GM23248 (cell line): ENCODE data around the gene ZSWIM9. TPM values are rescaled to one million over a fixed set of nuclear protein-coding genes. Genes with fewer than 3 reads are reported as not detected.

Source experiments
- DNase-seq: peaks from one replicate; pipeline ENCODE4 v3.0.0-alpha.2; 2015
- H2AFZ ChIP-seq: fragments of 200-600 bp; sonication (generic); 2 replicates; pipeline ENCODE4 v1.6.1; 2016; ENCODE audit warnings: antibody characterized with exemption
- H3F3A ChIP-seq: fragments of 200-600 bp; sonication (generic); 2 replicates; pipeline ENCODE4 v1.6.1; 2016; ENCODE audit warnings: mild to moderate bottlenecking, antibody characterized with exemption, mixed run types; ENCODE audit not compliant: insufficient read depth
- H3K27ac ChIP-seq: fragments of 200-600 bp; sonication (generic); 2 replicates; pipeline ENCODE4 v1.5.1; 2016; ENCODE audit warnings: mild to moderate bottlenecking
- H3K27me3 ChIP-seq: fragments of 200-600 bp; sonication (generic); replicated peaks from 2 replicates; pipeline ENCODE4 v1.6.1; 2016; ENCODE audit warnings: mild to moderate bottlenecking; ENCODE audit not compliant: insufficient read depth
- H3K36me3 ChIP-seq: fragments of 200-600 bp; sonication (generic); 2 replicates; pipeline ENCODE4 v1.6.1; 2016; ENCODE audit warnings: low read depth, mild to moderate bottlenecking
- H3K4me1 ChIP-seq: fragments of 200-600 bp; sonication (generic); 2 replicates; pipeline ENCODE4 v1.6.1; 2016; ENCODE audit warnings: mild to moderate bottlenecking; ENCODE audit not compliant: insufficient read depth
- H3K4me2 ChIP-seq: fragments of 200-600 bp; sonication (generic); one replicate; pipeline ENCODE4 v1.6.1; 2016; ENCODE audit warnings: mild to moderate bottlenecking; ENCODE audit not compliant: unreplicated experiment
- H3K4me3 ChIP-seq: fragments of 200-600 bp; sonication (generic); 2 replicates; pipeline ENCODE4 v1.5.1; 2016; ENCODE audit warnings: mild to moderate bottlenecking
- H3K79me2 ChIP-seq: fragments of 200-600 bp; sonication (generic); 2 replicates; pipeline ENCODE4 v1.6.1; 2016; ENCODE audit warnings: mild to moderate bottlenecking; ENCODE audit not compliant: insufficient read depth
- H3K9ac ChIP-seq: fragments of 200-600 bp; sonication (generic); 2 replicates; pipeline ENCODE4 v1.6.1; 2016; ENCODE audit warnings: mild to moderate bottlenecking
- H3K9me2 ChIP-seq: fragments of 200-600 bp; sonication (generic); 2 replicates; pipeline ENCODE4 v1.6.1; 2016; ENCODE audit warnings: mixed run types, mild to moderate bottlenecking, moderate library complexity; ENCODE audit not compliant: insufficient read depth
- H3K9me3 ChIP-seq: fragments of 200-600 bp; sonication (generic); one replicate; pipeline ENCODE4 v1.6.1; 2017; ENCODE audit warnings: low read depth
- H4K20me1 ChIP-seq: fragments of 200-600 bp; sonication (generic); 2 replicates; pipeline ENCODE4 v1.6.0; 2016; ENCODE audit not compliant: insufficient read depth
- EZH2 ChIP-seq: fragments of 200-600 bp; sonication (generic); IDR thresholded peaks from 2 replicates; pipeline ENCODE4 v1.6.1; 2018; ENCODE audit warnings: antibody characterized with exemption, mild to moderate bottlenecking; ENCODE audit not compliant: insufficient read depth, poor library complexity, severe bottlenecking
- EZH2phosphoT487 ChIP-seq: fragments of 200-600 bp; sonication (generic); IDR thresholded peaks from 2 replicates; pipeline ENCODE4 v1.6.1; 2018; ENCODE audit warnings: antibody characterized with exemption, moderate library complexity, mild to moderate bottlenecking, low read depth; ENCODE audit not compliant: insufficient read depth
- WGBS, 2 experiments: methylation state at CpG; one replicate each; pipeline ENCODE4 v1.1.6; 2015 to 2017; ENCODE audit warnings: low lambda C conversion rate in 2 of 2, low coverage in 1 of 2; ENCODE audit errors: missing lambda C conversion rate in 2 of 2; 5-methylcytosine and 5-hydroxymethylcytosine counted together
- in situ Hi-C: fragments of 300-500 bp; cut with MboI; formaldehyde crosslinking; loops from 2 replicates; pipeline ENCODE4 v1.15.0; 2020
- polyA plus RNA-seq: library from polyadenylated mRNA; unstranded; fragments of >200 nt; fragmentation: Nextera tagmentation; extraction: Ambion mirVana; gene quantifications from 2 replicates; pipeline ENCODE4 v1.2.1, GENCODE V29; 2016
- total RNA-seq: library from RNA; depleted of rRNA; stranded (reverse); fragments of >200 nt; shearing (Covaris generic); gene quantifications from 2 replicates; pipeline ENCODE4 v1.2.3, GENCODE V29; 2014

ZSWIM9 gene
- total and polyA plus RNA-seq, 2 experiments from 2014 or later: 0.88 to 4.3 TPM

- Histone ChIP-seq H3K4me3 (no peak overlapping the region), H4K20me1 (no peaks in the 10 kb centered on the region), H2AFZ (no peak overlapping the region), H3F3A (no peaks in the 10 kb centered on the region), H3K9me2 (no peaks in the 10 kb centered on the region), H3K9ac (no peak overlapping the region), H3K36me3 (no peaks in the 10 kb centered on the region), H3K27ac (no peak overlapping the region), H3K27me3 (no peaks in the 10 kb centered on the region), H3K4me2 (no peak overlapping the region), H3K9me3 (no peaks in the 10 kb centered on the region), H3K4me1 (peaks cover 4% of the 10 kb centered on the region; the same call in 1 of the 2 replicates), H3K79me2 (peaks cover 9% of the 10 kb centered on the region)
- 86 to 88% methylated on average over 3 of the region's 3 CpGs for WGBS, 2 experiments
- in situ Hi-C loops: no loop called here
- DNase-seq: no peak
- no peak for TF ChIP-seq EZH2
- TF ChIP-seq EZH2phosphoT487: no peak
Observed at GRCh38 chr19:48176226-48176625, 5.7 kb downstream of the ZSWIM9 start.

- H3K4me2 ChIP-seq: no peak overlapping the region
- no peaks in the 10 kb centered on the region for H3K4me1 ChIP-seq
- no peaks in the 10 kb centered on the region for H3K9me2 ChIP-seq
- H3K27me3 ChIP-seq: no peaks in the 10 kb centered on the region
- H4K20me1 ChIP-seq: no peaks in the 10 kb centered on the region
- no peak overlapping the region for H3K27ac ChIP-seq
- H3F3A ChIP-seq: no peaks in the 10 kb centered on the region
- DNase-seq: no peak
- 97 to 99% methylated on average over 5 of the region's 5 CpGs for WGBS, 2 experiments
- TF ChIP-seq EZH2phosphoT487 (no peak), EZH2 (no peak)
- H3K79me2 ChIP-seq: no peaks in the 10 kb centered on the region
- no peak overlapping the region for H2AFZ ChIP-seq
- no peak overlapping the region for H3K4me3 ChIP-seq
- no peaks in the 10 kb centered on the region for H3K9me3 ChIP-seq
- H3K9ac ChIP-seq: no peak overlapping the region
- H3K36me3 ChIP-seq: peaks cover 4% of the 10 kb centered on the region; the same call in 1 of the 2 replicates
- in situ Hi-C loops: no loop called here
Observed at GRCh38 chr19:48181505-48181904, 11.0 kb downstream of the ZSWIM9 start.

- TF ChIP-seq EZH2: no peak
- TF ChIP-seq EZH2phosphoT487: no peak
- Histone ChIP-seq H3K9me3 (no peaks in the 10 kb centered on the region), H4K20me1 (no peaks in the 10 kb centered on the region), H3K27me3 (no peaks in the 10 kb centered on the region), H2AFZ (no peak overlapping the region), H3K9me2 (no peaks in the 10 kb centered on the region), H3K4me1 (no peaks in the 10 kb centered on the region), H3K9ac (no peak overlapping the region), H3K4me3 (no peak overlapping the region), H3K79me2 (no peaks in the 10 kb centered on the region), H3K36me3 (peaks cover 4% of the 10 kb centered on the region; the same call in 1 of the 2 replicates), H3K4me2 (no peak overlapping the region), H3K27ac (no peak overlapping the region), H3F3A (no peaks in the 10 kb centered on the region)
- 97 to 99% methylated on average over 28 to 38 of the region's 38 CpGs for WGBS, 2 experiments
- DNase-seq: no peak
- in situ Hi-C loops: no loop called here
Observed at GRCh38 chr19:48182434-48182833, 12.0 kb downstream of the ZSWIM9 start.

- no peak for TF ChIP-seq EZH2phosphoT487
- no peak for TF ChIP-seq EZH2
- in situ Hi-C loops: no loop called here
- H3K4me1 ChIP-seq: no peaks in the 10 kb centered on the region
- no peaks in the 10 kb centered on the region for H3F3A ChIP-seq
- DNase-seq: no peak
- H3K27ac ChIP-seq: no peak overlapping the region
- no peak overlapping the region for H3K4me3 ChIP-seq
- H3K9ac ChIP-seq: no peak overlapping the region
- WGBS, 2 experiments: 88 to 94% methylated on average over 9 of the region's 9 CpGs
- no peaks in the 10 kb centered on the region for H3K27me3 ChIP-seq
- H3K9me3 ChIP-seq: no peaks in the 10 kb centered on the region
- H4K20me1 ChIP-seq: no peaks in the 10 kb centered on the region
- no peak overlapping the region for H2AFZ ChIP-seq
- H3K9me2 ChIP-seq: no peaks in the 10 kb centered on the region
- H3K36me3 ChIP-seq: peaks cover 4% of the 10 kb centered on the region; the same call in 1 of the 2 replicates
- H3K79me2 ChIP-seq: no peaks in the 10 kb centered on the region
- no peak overlapping the region for H3K4me2 ChIP-seq
Observed at GRCh38 chr19:48183356-48183755, 12.9 kb downstream of the ZSWIM9 start.

GRCh38 chr19:48186015-48186414 is 15.5 kb downstream of the ZSWIM9 start:
- H3K79me2 ChIP-seq: no peaks in the 10 kb centered on the region
- H3K4me1 ChIP-seq: no peaks in the 10 kb centered on the region
- H4K20me1 ChIP-seq: no peaks in the 10 kb centered on the region
- no peaks in the 10 kb centered on the region for H3K27me3 ChIP-seq
- no peak for DNase-seq
- 83 to 89% methylated on average over 5 of the region's 5 CpGs for WGBS, 2 experiments
- no peak for TF ChIP-seq EZH2phosphoT487
- TF ChIP-seq EZH2: no peak
- peaks cover 4% of the 10 kb centered on the region; the same call in 1 of the 2 replicates for H3K36me3 ChIP-seq
- H3K4me3 ChIP-seq: no peak overlapping the region
- no peaks in the 10 kb centered on the region for H3K9me2 ChIP-seq
- H3K9me3 ChIP-seq: no peaks in the 10 kb centered on the region
- H3K4me2 ChIP-seq: no peak overlapping the region
- H2AFZ ChIP-seq: no peak overlapping the region
- H3F3A ChIP-seq: no peaks in the 10 kb centered on the region
- in situ Hi-C loops: no loop called here
- H3K27ac ChIP-seq: no peak overlapping the region
- H3K9ac ChIP-seq: no peak overlapping the region
